Dedifferentiated amniotic fluid mesenchymal stem cell (primary cell): ENCODE results near the gene SALL1.

Experiments used
- DNase-seq: peaks from one replicate; pipeline ENCODE4 v3.0.0-alpha.2; 2016; ENCODE audit errors: extremely low spot score

SALL1 gene

DNA sequence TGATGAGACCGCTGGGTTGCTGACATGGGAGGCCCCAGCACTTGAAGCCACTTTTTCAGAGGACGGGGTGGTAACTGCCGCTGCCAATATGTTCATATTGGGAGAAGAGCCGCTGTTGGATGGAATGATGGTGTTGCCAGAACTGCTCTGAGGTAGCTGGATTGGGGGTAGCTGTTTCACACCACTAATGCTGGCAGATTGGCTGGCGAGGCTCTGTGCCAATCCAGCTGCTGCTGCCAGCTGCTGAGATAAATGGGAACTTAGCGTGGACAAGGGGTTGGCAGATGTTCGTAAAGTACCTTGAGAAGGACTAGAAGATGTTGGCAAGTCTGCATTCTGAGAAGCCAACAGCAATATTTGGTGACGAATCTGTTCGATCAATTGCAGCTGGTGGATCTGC is 10.0 kb downstream of the SALL1 start:
- DNase-seq = no peak

DNA sequence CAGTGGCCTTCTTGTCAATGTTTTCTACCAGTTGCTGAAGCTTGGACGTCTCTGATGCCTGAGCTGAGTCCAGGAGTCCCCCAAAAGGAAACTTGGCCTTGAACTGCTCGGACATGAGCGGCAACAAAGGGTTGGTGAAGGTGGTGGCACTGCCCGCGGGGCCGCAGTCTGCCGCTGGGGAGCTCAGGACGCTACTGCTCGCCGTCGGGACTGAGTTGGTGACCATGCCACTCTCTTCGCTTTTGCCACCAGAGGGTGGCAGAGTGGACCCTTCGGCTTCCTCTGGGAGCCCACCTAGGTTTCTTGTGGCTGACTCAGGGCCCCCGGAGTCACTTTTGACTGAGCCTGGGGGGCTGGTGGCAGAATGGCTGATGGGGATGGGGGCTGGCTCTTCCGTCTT is 11.0 kb downstream of the SALL1 start:
- no peak for DNase-seq

GRCh38 chr16:51139568-51139967 is 11.5 kb downstream of the SALL1 start:
- DNase-seq = no peak

- DNase-seq = no peak
Observed at GRCh38 chr16:51138178-51138577, 12.9 kb downstream of the SALL1 start.

DNA sequence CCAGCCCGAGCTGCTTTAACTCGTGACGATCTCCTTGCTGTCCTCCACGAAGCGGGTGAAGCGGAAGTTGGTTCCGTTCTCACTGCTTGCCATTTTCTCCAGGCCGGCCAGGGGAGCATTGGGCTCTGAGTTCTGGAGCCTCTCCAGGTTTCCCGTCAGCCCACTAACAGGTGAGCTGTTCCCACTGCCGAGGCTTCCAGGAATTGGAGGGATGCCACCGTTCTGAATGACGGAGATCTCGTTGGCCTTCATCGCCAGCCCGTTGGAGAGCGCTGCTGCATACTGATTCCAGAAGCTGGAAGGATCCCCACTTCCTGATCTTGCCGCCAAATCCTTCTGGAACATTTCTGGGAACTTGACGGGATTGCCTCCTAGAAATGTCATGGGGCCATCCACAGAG is 14.0 kb downstream of the SALL1 start:
- DNase-seq = no peak

- DNase-seq = no peak
Observed at GRCh38 chr16:51134876-51135275, 16.2 kb downstream of the SALL1 start.

- DNase-seq = no peak
Observed at GRCh38 chr16:51134269-51134812, 16.7 kb downstream of the SALL1 start.

DNA sequence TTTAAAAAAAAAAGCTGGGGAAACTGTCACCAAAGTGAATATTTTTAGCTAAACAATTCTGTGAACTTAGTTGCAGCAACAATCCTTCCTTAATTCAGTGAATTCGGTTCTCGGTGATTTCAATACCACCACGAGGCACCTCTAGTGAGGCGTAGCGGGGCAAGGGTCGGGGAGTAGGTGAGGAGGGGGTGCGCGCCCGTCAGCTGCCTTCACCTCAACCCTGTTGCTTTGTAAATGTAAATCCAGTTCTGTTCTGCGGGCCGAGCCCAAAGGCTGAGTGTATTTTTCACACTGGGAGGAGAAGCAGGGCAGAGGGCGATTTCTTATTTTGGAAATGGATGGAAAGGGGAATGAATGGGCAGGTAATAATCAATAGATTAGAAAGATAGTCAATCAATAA is 17.4 kb downstream of the SALL1 start:
- no peak for DNase-seq

DNA sequence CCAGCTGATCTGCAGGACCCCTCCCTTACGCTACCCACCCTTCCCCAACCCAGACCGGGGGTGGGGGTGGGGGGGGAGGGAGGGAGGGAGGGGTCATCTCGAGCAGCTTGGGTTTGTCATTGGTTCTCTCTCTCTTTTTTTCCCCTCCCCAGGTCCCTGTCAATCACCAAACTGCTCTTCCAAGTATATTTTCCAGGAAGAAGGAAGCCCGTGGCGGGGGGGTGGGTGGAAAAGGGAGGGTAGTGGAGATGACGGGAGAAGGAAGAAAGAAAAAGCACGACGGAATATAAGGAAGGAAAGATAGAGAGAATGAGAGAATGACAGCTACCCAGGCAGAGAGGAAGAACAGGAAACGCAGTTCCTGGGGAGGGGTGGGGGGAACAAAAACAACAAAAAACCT is 17.9 kb downstream of the SALL1 start:
- DNase-seq = no peak

GRCh38 chr16:51132490-51133115 is 18.5 kb downstream of the SALL1 start:
- DNase-seq = no peak

- no peak for DNase-seq
Observed at GRCh38 chr16:51131619-51132018, 19.5 kb downstream of the SALL1 start.

DNA sequence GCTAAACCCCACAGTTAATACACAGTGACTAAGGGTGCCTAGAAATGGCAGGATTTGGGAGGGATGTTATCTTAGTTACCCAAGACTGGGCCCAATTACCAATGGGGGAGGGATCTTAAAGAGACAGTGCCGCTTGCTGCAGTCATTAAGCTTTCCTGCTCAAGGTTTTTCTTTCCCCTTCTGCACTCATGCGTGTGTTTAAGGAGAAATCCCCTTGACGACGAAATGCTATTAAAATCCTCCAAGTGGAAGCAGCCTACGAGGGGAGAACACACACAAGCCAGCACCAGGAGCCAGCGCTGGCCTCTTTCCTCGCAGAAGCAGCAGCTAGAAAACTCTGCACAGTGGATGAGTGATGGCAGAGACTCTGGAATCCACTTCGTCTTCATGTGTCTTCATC is 22.0 kb downstream of the SALL1 start:
- no peak for DNase-seq

DNA sequence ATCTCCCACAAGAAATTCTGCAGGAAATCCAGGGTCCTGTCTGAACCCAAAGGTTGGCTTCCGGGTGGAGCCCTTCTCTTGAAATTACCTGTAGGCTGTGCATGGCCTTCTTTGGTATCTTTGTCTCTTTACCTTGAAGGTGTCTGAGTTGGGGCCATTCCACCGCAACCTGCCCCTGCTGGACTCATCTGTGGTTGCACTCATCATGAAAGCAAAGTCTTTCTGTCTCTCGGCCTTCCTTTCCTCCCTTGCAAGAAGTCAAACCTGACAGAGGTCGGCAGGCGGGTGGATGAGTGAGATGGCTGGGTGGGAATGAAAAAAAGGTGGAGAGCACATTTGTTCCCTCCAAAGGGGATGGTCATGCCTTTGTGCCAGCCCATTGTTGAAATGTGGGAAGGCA is 25.1 kb downstream of the SALL1 start:
- DNase-seq = no peak

GRCh38 chr16:51124896-51125295 is 26.2 kb downstream of the SALL1 start:
- DNase-seq = no peak

DNA sequence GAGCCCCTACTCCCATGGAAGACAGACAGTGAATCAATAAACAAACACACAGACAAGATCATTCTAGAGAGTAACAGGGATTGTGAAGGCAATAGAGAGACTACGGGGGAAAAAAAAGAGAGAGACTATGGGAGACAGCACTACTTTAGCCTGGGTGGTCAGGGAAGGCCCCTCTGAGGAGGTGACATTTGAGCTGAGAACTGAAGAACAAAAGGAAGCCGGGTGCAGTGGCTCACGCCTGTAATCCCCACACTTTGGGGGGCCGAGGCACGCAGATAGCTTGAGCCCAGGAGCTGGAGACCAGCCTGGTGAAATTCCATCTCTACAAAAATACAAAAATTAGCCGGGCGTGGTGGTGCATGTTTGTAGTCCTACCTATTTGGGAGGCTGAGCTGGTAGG is 29.2 kb downstream of the SALL1 start:
- DNase-seq = no peak

GRCh38 chr16:51120730-51121347 is 30.2 kb downstream of the SALL1 start:
- DNase-seq = no peak

- DNase-seq = no peak
Observed at GRCh38 chr16:51119973-51120729, 30.9 kb downstream of the SALL1 start.

DNA sequence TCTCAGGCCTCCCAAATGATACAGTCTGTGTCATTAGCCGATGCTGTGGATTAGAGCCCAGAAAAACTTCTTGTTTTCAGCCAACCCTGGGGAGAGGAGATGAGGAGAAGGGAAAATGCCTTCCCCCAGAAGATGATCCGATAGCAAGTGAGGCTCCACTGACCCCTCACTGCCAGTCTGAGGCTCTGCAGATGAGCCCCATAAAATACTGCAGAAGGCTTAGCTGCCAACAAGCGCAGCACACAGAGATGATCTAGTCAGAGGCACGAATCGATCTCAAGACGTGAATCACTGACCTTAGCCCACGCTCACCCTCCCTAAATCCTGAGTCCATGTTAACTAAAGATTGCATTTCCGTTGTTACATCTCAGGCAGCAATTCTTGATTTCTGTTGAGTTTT is 31.5 kb downstream of the SALL1 start:
- no peak for DNase-seq

GRCh38 chr16:51116353-51116752 is 34.7 kb downstream of the SALL1 start:
- no peak for DNase-seq

DNA sequence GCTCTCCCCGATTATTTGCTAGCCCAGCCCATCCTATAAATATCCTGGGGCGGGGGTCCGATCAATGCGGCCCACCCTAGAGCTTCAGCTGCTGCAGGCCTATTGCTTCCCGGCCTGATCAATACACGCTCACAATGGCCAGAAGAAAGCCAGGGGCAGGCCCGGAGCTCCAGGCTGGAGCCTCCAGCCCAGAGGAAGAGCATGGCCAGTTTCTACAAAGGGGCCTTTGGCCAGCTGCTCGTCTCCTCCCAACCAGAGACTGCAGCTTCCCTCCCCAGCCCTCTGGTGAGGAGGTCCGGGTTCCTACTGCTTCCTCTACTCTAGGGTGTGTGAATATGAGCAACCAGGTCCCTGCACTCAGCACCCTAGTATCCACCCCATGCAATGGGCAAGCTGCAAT is 36.7 kb downstream of the SALL1 start:
- DNase-seq = no peak

GRCh38 chr16:51113236-51114125 is 37.6 kb downstream of the SALL1 start:
- DNase-seq = no peak

- no peak for DNase-seq
Observed at GRCh38 chr16:51112323-51112722, 38.7 kb downstream of the SALL1 start.
